Coronary artery (tissue), 2 donors: ENCODE measurements around the gene EVX2.

Experiments
- DNase-seq: peaks from one replicate; pipeline ENCODE4 v3.0.0-alpha.2; 2017; ENCODE audit warnings: low spot score
- H3K27ac ChIP-seq, 2 donors: fragments of 200-600 bp; sonication (generic); one replicate each; pipeline ENCODE4 v1.5.1; 2016 to 2019
- H3K4me3 ChIP-seq: fragments of 200-600 bp; sonication (generic); 2 replicates; pipeline ENCODE4 v1.5.1; 2016; ENCODE audit warnings: mild to moderate bottlenecking, moderate library complexity
- TF ChIP-seq, protein P1 (sequence below): fragments of 200-600 bp; sonication (generic); IDR thresholded peaks from one replicate; pipeline ENCODE4 v1.5.1; 2019; ENCODE audit warnings: antibody characterized with exemption

The EVX2 gene

GRCh38 chr2:176101216-176101830 is 17.6 kb upstream of the EVX2 start:
- no peak overlapping the region for H3K27ac ChIP-seq
- no peak overlapping the region for H3K4me3 ChIP-seq
- DNase-seq = no peak
- TF ChIP-seq, protein P1, sequence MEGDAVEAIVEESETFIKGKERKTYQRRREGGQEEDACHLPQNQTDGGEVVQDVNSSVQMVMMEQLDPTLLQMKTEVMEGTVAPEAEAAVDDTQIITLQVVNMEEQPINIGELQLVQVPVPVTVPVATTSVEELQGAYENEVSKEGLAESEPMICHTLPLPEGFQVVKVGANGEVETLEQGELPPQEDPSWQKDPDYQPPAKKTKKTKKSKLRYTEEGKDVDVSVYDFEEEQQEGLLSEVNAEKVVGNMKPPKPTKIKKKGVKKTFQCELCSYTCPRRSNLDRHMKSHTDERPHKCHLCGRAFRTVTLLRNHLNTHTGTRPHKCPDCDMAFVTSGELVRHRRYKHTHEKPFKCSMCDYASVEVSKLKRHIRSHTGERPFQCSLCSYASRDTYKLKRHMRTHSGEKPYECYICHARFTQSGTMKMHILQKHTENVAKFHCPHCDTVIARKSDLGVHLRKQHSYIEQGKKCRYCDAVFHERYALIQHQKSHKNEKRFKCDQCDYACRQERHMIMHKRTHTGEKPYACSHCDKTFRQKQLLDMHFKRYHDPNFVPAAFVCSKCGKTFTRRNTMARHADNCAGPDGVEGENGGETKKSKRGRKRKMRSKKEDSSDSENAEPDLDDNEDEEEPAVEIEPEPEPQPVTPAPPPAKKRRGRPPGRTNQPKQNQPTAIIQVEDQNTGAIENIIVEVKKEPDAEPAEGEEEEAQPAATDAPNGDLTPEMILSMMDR = no peak

GRCh38 chr2:176100547-176101140 is 16.9 kb upstream of the EVX2 start:
- TF ChIP-seq, protein P1 = no peak
- Histone ChIP-seq H3K27ac (no peak overlapping the region), H3K4me3 (no peak overlapping the region)
- no peak for DNase-seq

- no peak for DNase-seq
- Histone ChIP-seq H3K4me3 (peak within 1 kb of the TSS; percentile 25), H3K27ac (no peak within 1 kb of the TSS)
- TF ChIP-seq, protein P1 = no peak
These were observed 16.2 kb upstream of the EVX2 start, which contains the start of gene HOXD12 for GRCh38 chr2:176099728-176100546. Gene HOXD12 (plus strand): TSS chr2:176099795. CDS start chr2:176099802, 7 bp downstream.

DNA sequence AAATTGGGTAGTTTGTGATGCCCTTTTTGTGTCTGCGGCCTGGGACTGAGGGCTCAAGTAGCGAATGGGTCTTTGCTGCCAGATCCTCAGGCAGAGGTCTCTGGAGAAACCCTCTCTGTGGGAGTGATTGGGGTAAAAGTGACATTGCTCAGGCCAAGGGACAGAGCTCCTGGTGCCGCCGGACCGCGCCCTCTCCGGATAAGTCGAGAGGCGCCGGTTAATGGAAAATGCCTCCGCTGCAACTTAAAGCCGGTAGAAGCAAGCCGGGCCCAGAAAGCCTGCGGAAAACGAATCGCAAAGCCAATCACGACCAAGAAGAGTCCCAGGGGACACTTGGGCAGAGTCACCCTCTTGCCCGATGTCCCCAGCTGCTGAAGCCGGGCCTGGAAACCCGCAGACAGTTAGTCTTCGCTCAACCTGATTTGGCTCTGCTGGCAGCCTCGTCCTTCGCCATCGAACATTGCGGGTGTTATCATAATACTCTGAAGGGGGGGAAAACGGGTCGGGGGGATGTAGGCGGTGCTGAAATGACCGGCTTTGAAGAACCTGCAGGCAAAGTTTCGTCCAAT is 15.5 kb upstream of the EVX2 start:
- DNase-seq = no peak

DNA sequence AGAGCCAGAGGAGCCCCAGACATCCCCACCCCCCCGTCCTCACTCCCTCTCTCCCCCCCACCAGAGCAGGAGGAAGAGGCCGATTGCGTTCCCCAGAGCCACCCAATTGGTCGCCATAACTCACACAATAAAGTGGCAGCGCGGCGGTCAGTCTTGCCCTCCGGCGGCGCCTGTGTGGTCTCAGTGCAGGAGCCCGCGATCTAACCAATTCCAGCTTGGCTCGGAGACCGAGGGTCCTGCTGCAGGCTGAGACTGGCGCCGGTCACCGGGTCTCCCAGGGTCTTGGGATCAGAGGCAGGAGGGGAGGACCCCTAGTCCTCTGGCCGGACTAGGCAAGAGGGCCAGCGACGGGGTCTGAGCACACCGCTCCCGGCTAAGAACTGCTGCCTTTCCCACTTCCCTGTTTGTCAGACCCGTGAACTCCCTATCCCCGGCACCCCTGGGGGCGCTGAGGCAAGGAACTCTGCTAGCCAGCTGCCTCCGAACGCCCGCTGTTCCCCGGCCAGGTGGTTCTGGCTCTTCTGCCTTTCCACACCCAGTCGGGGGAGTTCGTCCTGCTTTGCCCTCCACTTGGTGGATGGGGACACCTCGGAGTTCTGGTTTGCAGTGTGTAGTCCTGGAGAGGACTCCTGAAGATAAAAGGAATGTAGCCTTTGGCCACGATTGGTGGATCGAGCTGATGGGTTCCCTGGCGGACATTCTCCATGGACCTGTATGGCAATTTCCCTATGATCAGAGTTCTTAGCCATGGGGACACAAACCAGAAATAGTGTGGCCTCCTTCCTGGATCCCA is 14.8 kb upstream of the EVX2 start:
- no peak overlapping the region for H3K4me3 ChIP-seq
- DNase-seq = no peak
- no peak overlapping the region for H3K27ac ChIP-seq
- TF ChIP-seq, protein P1 = no peak

More for the DNA sequence above, 15.5 kb upstream of the EVX2 start:
- TF ChIP-seq, protein P1 = no peak
- no peak overlapping the region for H3K27ac ChIP-seq
- H3K4me3 ChIP-seq = peak overlapping the region; percentile 25

- no peak overlapping the region for H3K27ac ChIP-seq
- TF ChIP-seq, protein P1 = no peak
- H3K4me3 ChIP-seq = peak overlapping the region; percentile 67
These were observed 14.1 kb upstream of the EVX2 start for GRCh38 chr2:176097820-176098365.

More at GRCh38 chr2:176097820-176098365, 14.1 kb upstream of the EVX2 start:
- no peak for DNase-seq
